ENCODE data around the gene BCAS3.

BCAS3 gene

DNA sequence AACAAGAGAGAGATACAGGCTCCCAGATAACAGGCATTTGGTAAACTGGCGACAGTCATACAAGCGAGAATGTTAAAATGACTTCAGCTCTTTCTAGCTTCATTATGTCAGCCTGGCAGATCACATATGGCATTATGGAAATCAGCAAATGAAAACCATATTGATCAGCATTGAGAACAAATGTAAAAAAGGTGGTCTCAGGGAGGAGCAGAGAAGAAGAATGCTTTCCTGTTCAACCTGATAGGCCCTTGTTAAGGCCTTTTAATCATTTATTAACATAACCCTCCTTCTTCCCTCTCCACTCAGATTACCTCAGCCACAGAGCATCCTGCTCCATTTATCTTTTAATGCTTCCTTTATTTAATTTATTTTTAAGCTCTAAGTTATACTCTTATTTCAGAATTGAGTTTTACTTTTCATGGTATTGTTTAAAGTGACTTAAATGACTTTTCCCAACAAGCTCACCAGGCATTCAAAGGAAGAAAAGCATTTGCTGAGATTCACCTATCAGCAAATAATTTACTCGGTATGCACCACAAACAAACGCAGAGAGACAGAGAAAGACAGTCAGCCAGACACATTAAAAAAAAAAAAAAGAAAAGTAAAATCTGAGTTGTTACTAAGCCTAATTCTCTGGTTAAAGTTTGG lies 478.1 kb downstream of the BCAS3 start:
- DNase-seq (ENCODE audit: low read depth in 2 of 2), result no peak

DNA sequence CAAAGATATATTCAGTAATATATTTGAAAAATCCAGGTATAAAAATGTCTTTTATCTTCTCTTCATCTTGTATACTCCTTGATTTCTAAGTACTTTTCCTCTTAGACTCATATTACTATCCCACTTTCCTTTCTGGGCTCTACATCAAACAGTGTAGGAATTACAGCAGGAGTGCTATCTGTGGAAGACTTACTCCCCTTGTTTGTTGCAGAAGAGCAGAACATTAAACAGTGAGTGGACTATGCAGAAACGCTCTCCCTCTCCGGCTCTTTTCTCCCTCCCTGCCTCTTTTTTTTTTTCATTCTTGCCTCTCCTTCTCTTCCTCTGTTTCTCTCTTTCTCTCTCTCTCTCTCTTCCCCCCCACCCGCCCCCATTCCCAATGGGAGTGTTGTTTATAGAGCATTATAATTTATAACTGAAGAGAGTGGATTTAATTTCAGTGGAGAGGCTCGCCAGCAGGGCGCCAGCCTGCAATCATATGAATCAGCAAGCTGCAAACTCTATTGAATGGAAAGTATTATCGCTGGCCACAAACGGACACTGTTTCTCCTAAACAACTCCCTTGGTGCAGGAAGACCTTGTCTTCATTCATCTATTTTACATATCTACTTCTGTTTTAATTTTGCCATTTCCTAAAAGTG lies 479.7 kb downstream of the BCAS3 start:
- no peak for DNase-seq (ENCODE audit: low read depth in 2 of 2)

DNA sequence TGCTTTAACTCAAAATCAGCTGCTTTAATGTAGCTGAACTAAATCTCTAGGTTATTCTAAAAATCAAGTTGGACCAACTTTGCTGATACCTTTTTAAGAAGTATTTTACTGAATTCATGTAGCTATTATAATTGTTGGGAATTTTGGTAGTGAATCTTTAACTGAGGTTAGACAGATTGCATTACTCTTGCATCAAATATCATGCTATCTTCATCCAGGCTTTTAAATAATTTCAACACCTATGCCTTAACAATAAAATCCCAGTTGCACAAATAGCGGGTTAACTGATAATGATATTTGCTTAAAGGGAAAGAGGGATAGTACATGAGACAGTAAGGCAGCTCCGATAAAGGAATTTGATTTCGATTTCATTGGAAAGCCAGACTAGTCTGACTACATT lies 480.7 kb downstream of the BCAS3 start:
- DNase-seq (ENCODE audit: low read depth in 2 of 2), result no peak

DNA sequence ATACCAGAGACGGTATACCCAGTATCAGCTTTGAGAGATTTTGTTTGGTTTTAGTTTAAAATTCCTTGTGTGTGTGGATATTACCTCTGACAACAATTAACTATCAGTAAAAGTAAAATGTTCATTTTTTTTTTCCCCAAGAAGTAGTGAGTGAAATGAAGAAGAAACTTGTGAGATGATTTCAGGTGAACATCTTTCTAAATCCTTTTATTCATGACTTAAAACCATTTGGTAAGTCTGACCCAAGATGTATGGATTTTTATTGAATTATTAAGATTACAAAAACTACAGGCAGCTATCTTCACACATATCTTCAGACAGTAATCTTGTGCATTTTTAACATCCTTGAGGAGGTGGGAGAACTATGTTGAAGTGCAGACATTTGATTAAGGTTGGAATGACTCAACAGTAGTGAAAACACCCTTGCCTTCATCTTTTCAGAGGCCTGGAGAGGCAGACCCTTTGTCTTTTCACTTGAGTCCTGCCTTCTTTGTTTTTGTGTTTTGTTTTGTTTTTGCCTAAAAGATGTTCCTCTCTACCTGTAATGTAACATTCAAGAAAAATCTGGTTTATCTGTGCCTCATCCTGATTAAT lies 481.7 kb downstream of the BCAS3 start:
- no peak for DNase-seq (ENCODE audit: low read depth in 2 of 2)

DNA sequence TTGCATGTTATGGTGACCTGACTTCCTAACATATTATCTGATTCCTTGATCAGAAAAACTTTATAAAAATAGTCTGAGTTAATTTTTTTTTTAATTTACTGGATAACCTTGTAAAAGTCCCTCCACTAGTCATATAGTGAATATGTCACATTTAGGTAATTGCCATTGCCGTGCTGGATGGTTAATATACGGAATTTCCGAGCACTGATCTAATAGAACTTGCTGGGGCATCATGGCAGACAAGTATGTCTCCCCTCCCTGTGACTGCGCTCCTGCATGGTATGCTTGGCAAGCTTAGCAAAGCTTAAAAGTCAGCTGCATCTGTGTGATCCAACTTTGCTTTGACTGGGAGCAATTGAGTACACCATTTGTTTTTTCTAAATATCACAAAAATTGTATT lies 482.6 kb downstream of the BCAS3 start:
- no peak for DNase-seq (ENCODE audit: low read depth in 2 of 2)

DNA sequence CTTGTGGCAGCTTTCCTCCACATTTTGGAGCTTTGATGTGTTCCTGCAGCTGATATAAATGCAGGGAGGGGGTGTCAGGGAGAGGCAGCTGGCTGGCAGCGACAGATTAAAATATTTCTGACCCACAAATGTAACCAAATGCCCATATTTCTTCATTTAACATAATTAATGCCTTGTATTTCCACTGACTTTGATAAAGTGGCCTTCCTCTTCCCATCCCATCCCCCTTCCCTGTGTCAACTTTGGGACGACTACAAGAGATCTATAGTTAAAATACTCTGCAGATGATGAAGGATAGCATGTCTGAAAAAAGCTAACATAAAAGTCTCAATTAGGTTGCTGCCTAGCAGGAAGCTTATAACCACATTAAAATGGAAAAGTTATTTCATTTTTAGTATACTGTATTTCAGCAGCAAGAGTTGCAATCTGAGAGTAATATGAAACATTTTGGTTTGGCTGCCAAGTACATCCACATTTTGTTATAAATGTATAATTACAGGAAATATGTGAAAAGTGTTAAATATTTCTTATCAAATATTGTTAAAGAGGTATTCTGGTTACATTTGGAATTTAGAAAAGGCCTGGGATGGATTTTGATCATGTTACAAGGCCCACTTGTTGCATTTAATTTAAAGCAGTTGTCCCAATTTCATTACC lies 483.3 kb downstream of the BCAS3 start:
- no peak for DNase-seq (ENCODE audit: low read depth in 2 of 2)

DNA sequence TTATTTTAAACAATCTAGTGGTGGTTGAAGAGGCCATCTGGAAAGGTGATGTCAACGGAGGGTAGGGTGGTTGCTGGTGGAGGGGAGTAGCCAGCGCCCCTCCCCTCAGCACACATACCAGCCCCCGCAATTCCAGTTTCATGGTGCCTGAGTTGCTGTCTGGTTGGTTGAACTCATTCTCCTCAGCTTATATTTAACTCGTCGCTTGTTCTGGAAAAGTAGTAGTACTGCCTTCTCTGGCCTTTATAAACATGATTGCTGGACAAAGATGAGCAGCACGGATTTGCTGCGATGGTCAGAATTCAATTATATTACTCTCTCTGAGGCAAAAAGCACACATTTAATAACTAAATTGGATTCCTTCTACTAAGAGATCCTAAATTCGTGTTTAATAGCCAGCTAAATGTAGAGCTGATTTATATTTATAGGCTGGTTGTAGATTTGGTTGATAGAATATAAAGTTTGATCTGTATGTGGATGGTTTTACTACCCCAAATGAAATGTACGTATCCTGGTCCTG lies 484.0 kb downstream of the BCAS3 start:
- DNase-seq (ENCODE audit: low read depth in 2 of 2), result no peak

DNA sequence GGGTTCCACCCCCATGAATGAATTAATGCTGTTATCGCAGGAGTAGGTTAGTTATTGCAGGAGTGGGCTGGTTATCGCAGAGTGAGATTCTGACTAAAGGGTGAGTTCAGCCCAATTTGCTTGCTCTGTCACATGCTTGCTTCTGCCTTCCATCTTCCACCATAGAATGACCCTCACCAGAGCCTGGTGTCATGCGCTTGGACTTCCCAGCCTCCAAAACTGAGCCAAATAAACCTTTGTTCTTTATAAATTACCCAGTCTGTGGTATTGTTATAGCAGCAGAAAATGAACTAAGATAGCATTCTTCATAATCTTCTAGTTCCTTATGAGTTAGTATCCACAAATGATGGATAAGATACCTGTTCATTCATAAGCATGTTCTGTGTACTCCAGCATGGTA lies 486.9 kb downstream of the BCAS3 start:
- DNase-seq (ENCODE audit: low read depth in 2 of 2), result no peak

DNA sequence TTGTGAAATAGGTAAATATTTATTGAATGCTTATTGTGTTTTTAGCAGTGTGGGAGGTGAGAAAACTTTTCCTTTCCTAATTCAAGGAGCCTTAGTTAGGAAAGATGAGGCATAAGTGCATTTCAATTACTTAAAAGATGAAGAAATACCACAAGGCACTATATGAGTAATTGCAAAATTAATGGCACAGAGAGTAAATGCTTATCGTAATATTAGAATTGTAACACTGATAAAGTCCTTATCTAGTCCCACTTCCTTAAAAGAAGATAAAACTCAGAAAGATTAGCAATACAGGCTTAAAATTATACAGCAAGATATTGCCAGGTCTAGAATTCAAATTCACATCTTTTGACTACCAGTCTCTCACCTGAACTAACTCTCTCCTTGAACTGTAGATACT lies 489.4 kb downstream of the BCAS3 start:
- DNase-seq (ENCODE audit: low read depth in 2 of 2), result no peak

DNA sequence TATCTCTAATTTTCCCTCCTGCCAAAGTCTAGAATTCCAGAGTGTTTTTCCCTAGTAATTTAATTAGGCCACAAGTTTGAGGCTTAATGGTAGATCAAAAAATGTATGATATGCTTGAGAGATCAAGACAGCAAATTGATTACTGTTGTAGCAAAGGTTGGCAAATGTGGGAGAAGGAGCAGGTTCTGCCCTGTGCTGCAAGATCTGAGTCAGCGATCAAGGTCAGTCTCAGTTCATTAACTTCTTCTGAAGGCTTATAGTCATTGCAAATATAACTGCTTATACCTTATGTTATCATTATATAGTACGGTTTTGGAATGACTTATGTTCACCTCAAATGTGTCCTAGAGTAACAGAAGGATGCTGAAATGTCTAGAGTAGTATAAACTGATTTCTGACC lies 490.9 kb downstream of the BCAS3 start:
- no peak for DNase-seq (ENCODE audit: low read depth in 2 of 2)

DNA sequence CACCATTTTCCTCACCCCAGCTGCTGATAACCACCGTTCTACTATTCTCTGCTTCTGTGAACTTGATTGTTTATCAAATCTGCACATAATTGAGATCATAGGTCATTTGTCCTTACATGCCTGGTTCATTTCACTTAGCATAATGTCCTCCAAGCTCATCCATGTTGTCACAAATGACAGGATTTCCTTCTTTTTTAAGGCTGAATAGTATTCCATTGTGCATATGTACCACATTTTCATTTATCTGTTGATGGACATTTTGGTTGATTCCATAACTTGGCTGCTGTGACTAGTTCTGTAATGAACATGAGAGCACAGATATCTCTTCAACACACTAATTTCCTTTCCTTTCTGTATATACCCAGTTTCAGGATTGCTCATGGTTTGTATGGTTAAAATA lies 496.7 kb downstream of the BCAS3 start:
- DNase-seq (ENCODE audit: low read depth in 2 of 2), result no peak

DNA sequence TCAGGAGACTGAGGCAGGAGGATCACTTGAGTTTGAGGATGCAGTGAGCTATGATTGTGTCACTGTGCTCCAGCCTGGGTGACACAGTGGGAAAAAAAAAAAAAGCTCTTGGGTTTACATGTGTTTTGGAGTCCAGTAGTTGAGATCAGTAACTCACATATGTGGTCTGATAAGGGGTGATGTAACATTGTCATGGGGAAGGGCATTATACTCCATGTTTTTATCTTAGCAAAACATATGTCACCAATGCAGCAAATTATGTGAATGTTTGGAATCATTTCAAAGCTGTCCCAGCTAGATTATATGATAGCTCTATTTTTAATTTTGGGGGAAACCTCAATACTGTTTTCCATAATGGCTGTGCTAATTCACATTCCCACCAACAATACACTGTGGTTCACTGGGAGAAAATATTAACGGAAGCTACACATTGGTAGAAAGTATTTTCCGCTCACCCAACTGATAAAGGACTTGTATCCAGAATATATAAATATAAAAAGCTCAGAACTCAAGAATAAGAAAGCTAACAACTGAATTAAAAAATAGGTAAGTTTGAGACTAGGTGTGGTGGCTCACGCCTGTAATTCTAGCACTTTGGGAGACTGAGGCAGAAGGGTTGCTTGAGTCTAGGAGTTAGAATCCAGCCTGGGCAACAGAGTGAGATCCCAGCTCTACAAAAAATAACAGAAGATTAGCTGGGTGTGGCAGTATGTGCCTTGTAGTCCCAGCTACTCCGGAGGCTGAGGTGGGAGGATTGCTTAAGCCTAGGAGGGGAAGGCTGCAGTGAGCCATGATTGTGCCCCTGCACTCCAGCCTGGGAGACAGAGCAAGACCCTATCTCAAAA lies 497.9 kb downstream of the BCAS3 start:
- no peak for DNase-seq (ENCODE audit: low read depth in 2 of 2)

DNA sequence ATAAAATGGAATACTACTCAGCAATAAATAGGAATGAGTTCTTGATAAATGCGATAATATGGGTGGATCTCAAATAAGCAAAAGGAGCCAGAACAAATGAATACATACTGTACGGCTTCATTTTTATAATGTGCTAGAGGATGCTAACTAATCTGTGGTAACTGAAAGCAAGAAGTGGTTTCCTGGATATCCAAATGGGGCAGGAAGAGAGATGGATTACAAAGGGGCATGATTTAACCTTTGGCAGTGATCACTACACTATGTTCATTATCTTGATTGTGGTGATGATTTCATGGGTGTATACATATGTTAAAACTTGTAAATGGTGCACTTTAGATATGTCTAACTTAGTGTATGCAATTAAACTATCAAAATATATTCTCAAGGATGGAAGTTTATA lies 499.7 kb downstream of the BCAS3 start:
- DNase-seq (ENCODE audit: low read depth in 2 of 2), result no peak

DNA sequence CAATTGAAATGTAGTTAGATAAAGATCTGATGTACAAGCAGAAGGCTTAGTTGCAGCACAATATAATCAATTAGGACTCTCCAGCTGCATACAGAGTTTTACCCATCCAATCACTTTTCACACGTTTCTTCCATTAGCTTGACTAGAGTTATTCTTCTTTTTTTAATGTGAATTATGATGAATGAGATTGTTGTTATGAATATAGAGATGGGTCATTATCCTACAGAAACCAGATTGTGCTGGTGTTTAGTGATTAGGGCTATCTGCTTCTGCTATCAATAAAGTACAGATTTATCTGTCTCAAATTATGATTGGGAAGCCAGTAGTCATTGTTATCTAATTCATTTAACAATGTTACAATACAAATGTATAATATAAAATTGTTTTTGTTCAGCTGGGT lies 500.6 kb downstream of the BCAS3 start:
- no peak for DNase-seq (ENCODE audit: low read depth in 2 of 2)

DNA sequence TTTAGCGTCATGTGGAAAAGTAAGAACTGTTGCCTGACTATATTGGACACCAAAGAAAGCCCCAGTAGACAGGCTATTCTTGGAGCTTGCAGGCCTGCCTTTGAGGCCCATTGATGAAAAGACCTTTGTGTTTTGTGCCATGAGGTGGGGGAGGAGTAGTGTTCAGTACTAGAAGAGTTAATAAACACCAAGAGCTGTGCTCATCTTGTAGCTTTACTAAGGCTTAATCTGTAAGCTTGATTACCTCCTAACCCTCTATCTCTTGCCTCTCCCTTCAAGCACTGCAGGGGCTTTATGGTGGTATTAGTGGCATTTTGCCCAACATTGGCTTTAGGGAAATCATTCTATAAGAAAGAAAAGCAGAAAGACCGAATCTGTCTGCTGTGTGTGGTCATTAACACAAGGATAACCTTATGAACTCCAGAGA lies 501.7 kb downstream of the BCAS3 start:
- no peak for DNase-seq (ENCODE audit: low read depth in 2 of 2)

DNA sequence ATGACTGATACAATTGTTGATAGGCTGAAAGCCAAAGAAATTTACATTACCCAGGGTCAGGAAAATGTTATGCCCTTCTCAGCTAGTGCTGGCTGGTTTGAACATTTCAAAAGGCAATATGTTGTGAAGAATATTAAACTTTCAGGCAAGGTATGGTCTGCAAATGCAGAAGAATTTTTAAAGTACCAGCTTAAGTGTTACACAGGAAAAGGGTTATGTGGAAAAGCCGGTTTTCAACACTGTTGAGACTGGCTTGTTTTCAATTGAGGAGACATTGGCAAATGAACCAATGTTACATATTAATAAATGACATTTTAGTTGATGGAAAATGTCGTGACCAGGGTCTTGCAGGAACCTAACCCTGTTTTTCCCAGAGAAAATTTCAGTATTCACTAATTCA lies 506.1 kb downstream of the BCAS3 start:
- DNase-seq (ENCODE audit: low read depth in 2 of 2), result no peak

DNA sequence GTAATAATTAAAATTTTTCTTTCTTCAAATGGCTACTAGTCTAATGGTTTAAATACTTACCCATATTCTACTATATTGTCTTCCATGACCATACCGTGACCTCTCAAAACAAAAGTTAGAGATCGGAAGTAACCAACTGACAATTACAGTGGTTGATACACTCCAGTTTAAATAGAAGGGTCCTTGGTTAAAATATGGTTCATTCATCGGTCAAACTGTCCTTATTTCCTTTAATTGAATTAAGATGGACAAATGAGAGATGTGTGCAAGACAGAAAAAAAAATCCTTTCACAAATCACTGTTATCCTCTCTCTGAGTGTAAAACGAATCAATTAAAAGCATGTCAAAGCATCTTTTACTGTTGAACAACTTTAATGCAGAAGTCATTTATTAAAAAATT lies 507.7 kb downstream of the BCAS3 start:
- no peak for DNase-seq (ENCODE audit: low read depth in 2 of 2)

DNA sequence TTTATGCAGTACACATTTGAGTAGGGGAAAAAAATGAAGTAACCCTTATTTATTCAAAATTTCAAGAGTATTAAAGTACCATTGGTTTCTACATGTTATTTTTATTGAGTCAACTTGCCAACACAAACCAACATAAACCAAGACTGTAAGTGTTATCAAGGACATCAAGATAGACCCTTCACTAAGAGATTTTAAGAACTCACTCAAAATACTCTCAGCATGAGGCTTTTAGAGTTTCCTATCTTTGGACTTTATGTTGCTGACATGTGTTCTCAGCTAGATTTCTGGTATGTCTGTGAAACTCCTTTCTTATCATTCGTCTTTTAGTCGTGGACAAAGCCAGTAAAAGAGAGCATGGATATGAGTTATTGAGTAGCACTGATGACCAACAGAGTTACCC lies 509.4 kb downstream of the BCAS3 start:
- DNase-seq (ENCODE audit: low read depth in 2 of 2), result no peak

DNA sequence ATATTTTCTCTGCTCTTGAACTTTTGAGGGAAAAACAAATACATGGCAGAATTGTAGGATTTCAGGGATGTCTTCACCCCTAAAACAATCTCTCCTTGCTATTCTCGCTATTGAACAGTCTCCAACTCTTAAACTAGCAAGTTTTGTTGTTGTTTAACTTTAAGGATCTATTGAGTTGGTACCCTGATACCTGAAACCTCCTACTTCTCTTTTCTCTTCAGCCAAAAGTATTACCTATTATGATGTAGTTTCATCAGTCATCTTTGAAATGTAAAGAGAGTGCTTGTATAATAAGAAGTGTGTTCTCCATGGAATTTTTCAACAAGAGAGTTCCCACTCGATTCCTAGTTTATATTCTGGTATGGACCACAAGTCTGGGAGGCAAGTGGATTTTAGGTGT lies 510.4 kb downstream of the BCAS3 start:
- DNase-seq (ENCODE audit: low read depth in 2 of 2), result no peak

DNA sequence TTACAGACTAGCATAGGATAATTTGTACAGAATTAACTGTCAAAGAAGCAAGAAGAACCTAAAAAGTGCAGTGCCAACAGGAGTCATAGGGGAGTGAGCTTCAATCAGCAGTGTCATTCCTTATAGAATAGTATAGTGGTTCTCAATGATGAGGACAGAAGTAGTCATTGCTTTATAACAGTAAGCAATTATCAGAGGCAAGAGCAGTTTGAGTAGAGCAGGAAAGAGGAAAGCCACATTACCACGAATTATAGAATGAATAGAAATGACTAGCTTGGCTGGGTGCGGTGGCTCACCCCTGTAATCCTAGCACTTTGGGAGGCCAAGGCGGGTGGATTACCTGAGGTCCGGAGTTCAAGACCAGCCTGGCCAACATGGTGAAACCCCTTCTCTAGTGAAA lies 512.3 kb downstream of the BCAS3 start:
- no peak for DNase-seq (ENCODE audit: low read depth in 2 of 2)

DNA sequence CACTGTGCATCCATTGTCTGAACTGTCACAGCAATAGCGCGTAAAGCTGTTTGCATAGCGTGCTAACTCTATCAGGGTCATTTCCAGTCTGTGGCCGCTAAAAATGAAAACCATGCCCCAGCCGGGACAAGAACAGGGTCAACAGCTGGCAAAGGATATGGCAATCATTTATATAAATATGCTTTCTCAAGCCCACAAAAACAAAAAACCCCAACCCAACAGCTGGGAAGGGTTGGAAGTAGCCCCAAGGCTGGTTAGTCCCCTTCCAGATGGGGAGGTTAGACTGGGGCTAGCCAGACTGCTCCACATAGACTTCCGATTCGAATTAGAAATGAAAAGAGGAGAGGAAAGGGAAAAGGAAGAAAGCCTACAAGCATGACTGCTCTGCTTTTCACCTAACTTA lies 518.7 kb downstream of the BCAS3 start:
- no peak for DNase-seq (ENCODE audit: low read depth in 2 of 2)

DNA sequence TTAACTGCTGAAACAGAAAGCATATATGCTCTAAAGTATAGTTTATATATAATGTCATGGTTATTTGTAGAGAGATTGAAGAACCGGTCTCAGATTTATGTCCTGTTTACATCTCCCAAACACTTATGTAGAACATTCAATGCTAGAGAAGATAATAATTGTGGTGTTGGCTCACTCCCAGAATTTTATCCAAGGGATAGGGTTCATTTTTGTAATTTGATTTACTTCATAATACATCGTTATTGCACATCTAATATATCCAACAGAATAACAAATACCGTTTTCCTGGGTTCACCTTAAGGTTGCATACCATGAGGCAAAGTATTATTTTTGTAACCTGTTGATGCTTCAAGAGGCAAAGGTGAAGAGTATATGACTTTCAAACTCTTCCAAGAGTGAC lies 519.1 kb downstream of the BCAS3 start:
- DNase-seq (ENCODE audit: low read depth in 2 of 2), result no peak
